ENCODE data around the gene SMC6. TPM values are rescaled to one million over a fixed set of nuclear protein-coding genes. Genes with fewer than 3 reads are reported as not detected.

SMC6 gene
- total and polyA plus RNA-seq, 10 of the 15 experiments (the other 5 are each of a cell fraction or from before 2014, with no cell fraction given), result 12.8 to 63.8 (median 38.8) TPM

GRCh38 chr2:17756668-17757067, 3.1 kb upstream of the SMC6 start:
- WGBS (ENCODE audit: insufficient coverage, insufficient replicate concordance, low lambda C conversion rate, missing lambda C conversion rate), result 66% methylated on average over 6 of the region's 6 CpGs
- RAD21 ChIA-PET (ENCODE audit: unreplicated experiment), result interaction anchor here (0.7 to 5.4 kb wide), 14 partner anchors 16 to 424 kb away, joined by 3 to 49 read pairs (median 6); partner anchors contain the start of gene MSGN1
- Histone ChIP-seq H3K4me3 (peak overlapping the region; percentile 53; the same call in 1 of the 2 replicates), H3K27me3 (replicated peaks in 1 of 2; ENCODE audit: control insufficient read depth in 2 of 2, insufficient read depth in 2 of 2, low read length in 1 of 2) (no peaks in the 10 kb centered on the region), H3K4me2 (ENCODE audit: control insufficient read depth, insufficient read depth) (no peak overlapping the region), H3K9ac (ENCODE audit: control insufficient read depth, insufficient read depth, low read length) (no peak overlapping the region; the same call in 1 of the 2 replicates), H2AFZ (ENCODE audit: control insufficient read depth, low read depth, low read length) (no peak overlapping the region), H3K9me3 (replicated peaks; ENCODE audit: control insufficient read depth, insufficient read depth, low read length) (no peaks in the 10 kb centered on the region), H3K79me2 (ENCODE audit: control insufficient read depth, insufficient read depth, low read length) (peaks cover 83% of the 10 kb centered on the region), H3K36me3 (ENCODE audit: control insufficient read depth in 2 of 2, insufficient read depth in 2 of 2, low read length in 1 of 2) (peaks cover 0 to 6% of the 10 kb centered on the region in 2 experiments; a peak in 2 of 4 replicates), H3K4me1 (ENCODE audit: control insufficient read depth, insufficient read depth, low read length) (0 out of 2 replicates have a peak, but pooled peaks cover 3% of the 10 kb centered on the region), H4K20me1 (ENCODE audit: control insufficient read depth, insufficient read depth) (no peaks in the 10 kb centered on the region), H3K27ac (ENCODE audit: control insufficient read depth, insufficient read depth) (no peak overlapping the region; the same call in 1 of the 2 replicates)
- BruUV-seq (replicated peaks), result no TSS peak
- intact Hi-C loops (cut with micrococcal nuclease; ENCODE audit: unreplicated experiment), result loop anchor here (2.0 to 10.0 kb wide), 2 partner anchors 74 to 1102 kb away; no protein-coding TSS in a partner anchor
- POLR2A ChIA-PET, result interaction anchor here (0.7 kb wide), 1 partner anchor 43 kb away, joined by 3 read pairs; no protein-coding TSS in a partner anchor
- ATAC-seq (no peak), FAIRE-seq (no peak), DNase-seq (ENCODE audit: low read depth, low spot score) (no peak)
- SMC1A ChIA-PET (ENCODE audit: uncharacterized antibody, unreplicated experiment), result interaction anchor here (0.8 to 6.1 kb wide), 12 partner anchors 9 to 110 kb away, joined by 3 to 60 read pairs (median 14); no protein-coding TSS in a partner anchor
- CTCF ChIA-PET, result interaction anchor here (0.6 to 5.4 kb wide), 18 partner anchors 8 to 93 kb away, joined by 3 to 79 read pairs (median 6); no protein-coding TSS in a partner anchor
- TF ChIP-seq, protein P1, sequence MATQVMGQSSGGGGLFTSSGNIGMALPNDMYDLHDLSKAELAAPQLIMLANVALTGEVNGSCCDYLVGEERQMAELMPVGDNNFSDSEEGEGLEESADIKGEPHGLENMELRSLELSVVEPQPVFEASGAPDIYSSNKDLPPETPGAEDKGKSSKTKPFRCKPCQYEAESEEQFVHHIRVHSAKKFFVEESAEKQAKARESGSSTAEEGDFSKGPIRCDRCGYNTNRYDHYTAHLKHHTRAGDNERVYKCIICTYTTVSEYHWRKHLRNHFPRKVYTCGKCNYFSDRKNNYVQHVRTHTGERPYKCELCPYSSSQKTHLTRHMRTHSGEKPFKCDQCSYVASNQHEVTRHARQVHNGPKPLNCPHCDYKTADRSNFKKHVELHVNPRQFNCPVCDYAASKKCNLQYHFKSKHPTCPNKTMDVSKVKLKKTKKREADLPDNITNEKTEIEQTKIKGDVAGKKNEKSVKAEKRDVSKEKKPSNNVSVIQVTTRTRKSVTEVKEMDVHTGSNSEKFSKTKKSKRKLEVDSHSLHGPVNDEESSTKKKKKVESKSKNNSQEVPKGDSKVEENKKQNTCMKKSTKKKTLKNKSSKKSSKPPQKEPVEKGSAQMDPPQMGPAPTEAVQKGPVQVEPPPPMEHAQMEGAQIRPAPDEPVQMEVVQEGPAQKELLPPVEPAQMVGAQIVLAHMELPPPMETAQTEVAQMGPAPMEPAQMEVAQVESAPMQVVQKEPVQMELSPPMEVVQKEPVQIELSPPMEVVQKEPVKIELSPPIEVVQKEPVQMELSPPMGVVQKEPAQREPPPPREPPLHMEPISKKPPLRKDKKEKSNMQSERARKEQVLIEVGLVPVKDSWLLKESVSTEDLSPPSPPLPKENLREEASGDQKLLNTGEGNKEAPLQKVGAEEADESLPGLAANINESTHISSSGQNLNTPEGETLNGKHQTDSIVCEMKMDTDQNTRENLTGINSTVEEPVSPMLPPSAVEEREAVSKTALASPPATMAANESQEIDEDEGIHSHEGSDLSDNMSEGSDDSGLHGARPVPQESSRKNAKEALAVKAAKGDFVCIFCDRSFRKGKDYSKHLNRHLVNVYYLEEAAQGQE (IDR thresholded peaks at IDR 0.05; ENCODE audit: low read depth, low read length), result no peak
- 0 out of 2 replicates have a peak, but pooled peaks have one; percentile 15 for TF ChIP-seq ATF7 (IDR thresholded peaks at IDR 0.05; ENCODE audit: low read depth)
- in situ Hi-C loops (cut with MboI), result no loop called here
